GM21515 (cell line): ENCODE data around the gene HOOK2.
"Not testable (repeated sequence)": the region's sequence is repeated elsewhere in the genome, so short reads cannot be mapped to it uniquely, and the experiment has no call there.

Experiments
- ATAC-seq: cut with Tn5 transposase; IDR thresholded peaks from one replicate; pipeline ENCODE4 v1.9.1; 2021; ENCODE audit not compliant: unreplicated experiment

HOOK2 gene

GRCh38 chr19:12774588-12775555, at the start of gene HOOK2:
TSS of gene HOOK2 (minus strand) at chr19:12775552. CDS start at chr19:12775449, 103 bp downstream.
- ATAC-seq, result peak; percentile 8

- no peak for ATAC-seq
Observed at GRCh38 chr19:12821761-12822160, 46.4 kb upstream of the HOOK2 start.

- not testable (repeated sequence) for ATAC-seq
Observed at GRCh38 chr19:12817810-12818209, 42.5 kb upstream of the HOOK2 start.

- ATAC-seq, result not testable (repeated sequence)
Observed at GRCh38 chr19:12817188-12817587, 41.8 kb upstream of the HOOK2 start.

- no peak for ATAC-seq
Observed at GRCh38 chr19:12815088-12815487, 39.7 kb upstream of the HOOK2 start.

GRCh38 chr19:12806242-12807081, 31.1 kb upstream of the HOOK2 start, which contains the start of gene RNASEH2A:
TSS of gene RNASEH2A (plus strand) at chr19:12806584. CDS start at chr19:12806674, 90 bp downstream.
- peak; percentile 76 for ATAC-seq

- no peak for ATAC-seq
Observed at GRCh38 chr19:12804051-12804450, 28.7 kb upstream of the HOOK2 start.

GRCh38 chr19:12802267-12803106, 27.1 kb upstream of the HOOK2 start:
- no peak for ATAC-seq

- ATAC-seq, result no peak
Observed at GRCh38 chr19:12801466-12802266, 26.3 kb upstream of the HOOK2 start, which contains the start of the genes PRDX2 and THSD8. TSS of gene PRDX2 (minus strand) at chr19:12801800. CDS start at chr19:12801261, 539 bp downstream. TSS of gene THSD8 (plus strand) at chr19:12802069. CDS start at chr19:12802072, 3 bp downstream.

GRCh38 chr19:12800923-12801465, 25.6 kb upstream of the HOOK2 start:
- ATAC-seq, result no peak

- ATAC-seq, result no peak
Observed at GRCh38 chr19:12800466-12800770, 25.1 kb upstream of the HOOK2 start.

GRCh38 chr19:12799742-12800465, 24.6 kb upstream of the HOOK2 start:
- ATAC-seq, result no peak

GRCh38 chr19:12797607-12798006, 22.3 kb upstream of the HOOK2 start:
- not testable (repeated sequence) for ATAC-seq

GRCh38 chr19:12797141-12797587, 21.8 kb upstream of the HOOK2 start:
- no peak for ATAC-seq

GRCh38 chr19:12796146-12797071, 21.1 kb upstream of the HOOK2 start:
- no peak for ATAC-seq

- no peak for ATAC-seq
Observed at GRCh38 chr19:12794971-12795381, 19.6 kb upstream of the HOOK2 start.

- ATAC-seq, result no peak
Observed at GRCh38 chr19:12794196-12794941, 19.0 kb upstream of the HOOK2 start.
